ENCODE measurements around the gene SLC35C1. TPM values are rescaled to one million over a fixed set of nuclear protein-coding genes. Genes with fewer than 3 reads are reported as not detected.

The SLC35C1 gene
- total and polyA plus RNA-seq, 2 of the 13 experiments (the other 11 are each of a cell fraction or from before 2014, with no cell fraction given): 2.9 to 7.0 TPM

DNA sequence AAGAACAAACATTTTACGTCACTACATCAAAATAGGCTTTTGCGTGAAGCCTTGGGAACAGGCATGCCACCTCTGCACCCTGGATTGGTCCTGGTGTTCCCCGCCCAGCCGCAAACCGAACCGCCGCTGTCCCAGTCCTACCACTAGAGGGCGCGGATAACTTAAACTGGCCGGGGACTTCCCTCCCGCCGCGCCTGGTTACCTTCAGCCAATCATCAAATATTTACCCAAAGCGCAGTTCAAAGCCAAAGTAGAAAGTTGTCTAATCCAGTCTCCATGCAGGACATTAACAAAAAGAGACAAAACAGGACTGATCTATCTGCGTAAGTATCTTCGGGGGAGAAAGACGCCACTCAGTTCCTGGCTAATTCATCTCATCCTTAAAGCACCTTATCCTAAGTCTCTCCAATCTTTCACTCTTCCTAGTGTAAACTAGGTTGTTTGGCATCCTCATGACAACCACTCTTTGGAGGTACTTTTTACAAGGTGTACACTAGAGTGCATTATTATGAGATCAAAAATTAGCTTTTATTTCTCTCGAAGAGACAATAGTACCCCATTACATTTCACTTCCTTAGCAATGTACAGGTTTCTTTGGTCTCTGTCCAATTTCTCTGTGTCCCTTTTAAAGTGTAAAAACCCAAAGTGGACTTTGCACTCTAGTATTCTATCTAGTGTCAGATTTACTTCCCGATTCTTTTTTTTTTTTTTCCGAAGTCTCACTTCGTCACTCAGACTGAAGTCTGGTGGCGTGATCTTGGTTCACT lies 38.4 kb downstream of the SLC35C1 start (continued):
- TF ChIP-seq ZNF503 (CRISPR knock-in tag; IDR thresholded peaks at IDR 0.05): no peak
- peak; percentile 59 for TF ChIP-seq BCL6 (CRISPR knock-in tag; IDR thresholded peaks at IDR 0.05)
- TF ChIP-seq TMF1 (CRISPR knock-in tag; IDR thresholded peaks at IDR 0.05; ENCODE audit: low read depth): 0 out of 2 replicates have a peak, but pooled peaks have one; percentile 63
- TF ChIP-seq, protein P1, sequence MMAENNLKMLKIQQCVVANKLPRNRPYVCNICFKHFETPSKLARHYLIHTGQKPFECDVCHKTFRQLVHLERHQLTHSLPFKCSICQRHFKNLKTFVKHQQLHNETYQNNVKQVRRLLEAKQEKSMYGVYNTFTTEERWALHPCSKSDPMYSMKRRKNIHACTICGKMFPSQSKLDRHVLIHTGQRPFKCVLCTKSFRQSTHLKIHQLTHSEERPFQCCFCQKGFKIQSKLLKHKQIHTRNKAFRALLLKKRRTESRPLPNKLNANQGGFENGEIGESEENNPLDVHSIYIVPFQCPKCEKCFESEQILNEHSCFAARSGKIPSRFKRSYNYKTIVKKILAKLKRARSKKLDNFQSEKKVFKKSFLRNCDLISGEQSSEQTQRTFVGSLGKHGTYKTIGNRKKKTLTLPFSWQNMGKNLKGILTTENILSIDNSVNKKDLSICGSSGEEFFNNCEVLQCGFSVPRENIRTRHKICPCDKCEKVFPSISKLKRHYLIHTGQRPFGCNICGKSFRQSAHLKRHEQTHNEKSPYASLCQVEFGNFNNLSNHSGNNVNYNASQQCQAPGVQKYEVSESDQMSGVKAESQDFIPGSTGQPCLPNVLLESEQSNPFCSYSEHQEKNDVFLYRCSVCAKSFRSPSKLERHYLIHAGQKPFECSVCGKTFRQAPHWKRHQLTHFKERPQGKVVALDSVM (CRISPR knock-in tag; IDR thresholded peaks at IDR 0.05): no peak
- TF ChIP-seq FOXA1 (IDR thresholded peaks at IDR 0.05): no peak
- TF ChIP-seq FOXA1 (CRISPR knock-in tag; IDR thresholded peaks at IDR 0.05): peak; percentile 63
- no peak for TF ChIP-seq ZNF142 (CRISPR knock-in tag; IDR thresholded peaks at IDR 0.05)
- peak; percentile 92 for TF ChIP-seq CTCF (CRISPR knock-in tag; IDR thresholded peaks at IDR 0.05)
- TF ChIP-seq, protein P2, sequence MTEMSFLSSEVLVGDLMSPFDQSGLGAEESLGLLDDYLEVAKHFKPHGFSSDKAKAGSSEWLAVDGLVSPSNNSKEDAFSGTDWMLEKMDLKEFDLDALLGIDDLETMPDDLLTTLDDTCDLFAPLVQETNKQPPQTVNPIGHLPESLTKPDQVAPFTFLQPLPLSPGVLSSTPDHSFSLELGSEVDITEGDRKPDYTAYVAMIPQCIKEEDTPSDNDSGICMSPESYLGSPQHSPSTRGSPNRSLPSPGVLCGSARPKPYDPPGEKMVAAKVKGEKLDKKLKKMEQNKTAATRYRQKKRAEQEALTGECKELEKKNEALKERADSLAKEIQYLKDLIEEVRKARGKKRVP (CRISPR knock-in tag; IDR thresholded peaks at IDR 0.05): peak in 1 of 2 experiments; percentile 42; a peak in 1 of 4 replicates
- TF ChIP-seq TBL1XR1 (IDR thresholded peaks at IDR 0.05; ENCODE audit: borderline replicate concordance, low read length, partially characterized antibody): peak; percentile 48

Measured in HepG2 (cell line).